PC-3 (cell line): Measurements from ENCODE around the gene SOWAHC.

ENCODE experiments used
- EZH2 ChIP-seq: fragments of 300-600 bp; sonication (generic); IDR thresholded peaks from one replicate; pipeline ENCODE4 v1.6.1; 2017; ENCODE audit warnings: antibody characterized with exemption, mild to moderate bottlenecking, low read length; ENCODE audit not compliant: unreplicated experiment
- EZH2phosphoT487 ChIP-seq: fragments of 300-600 bp; sonication (generic); IDR thresholded peaks from 2 replicates; pipeline ENCODE4 v1.6.1; 2018; ENCODE audit warnings: mild to moderate bottlenecking, antibody characterized with exemption, low read length, borderline replicate concordance
- TF ChIP-seq, protein P1 (sequence below): fragments of 300-600 bp; sonication (generic); conservative IDR thresholded peaks from 2 replicates; pipeline ENCODE4 v1.5.1; 2017; ENCODE audit warnings: antibody characterized with exemption, low read depth, mild to moderate bottlenecking, low read length

- TF ChIP-seq, protein P1, sequence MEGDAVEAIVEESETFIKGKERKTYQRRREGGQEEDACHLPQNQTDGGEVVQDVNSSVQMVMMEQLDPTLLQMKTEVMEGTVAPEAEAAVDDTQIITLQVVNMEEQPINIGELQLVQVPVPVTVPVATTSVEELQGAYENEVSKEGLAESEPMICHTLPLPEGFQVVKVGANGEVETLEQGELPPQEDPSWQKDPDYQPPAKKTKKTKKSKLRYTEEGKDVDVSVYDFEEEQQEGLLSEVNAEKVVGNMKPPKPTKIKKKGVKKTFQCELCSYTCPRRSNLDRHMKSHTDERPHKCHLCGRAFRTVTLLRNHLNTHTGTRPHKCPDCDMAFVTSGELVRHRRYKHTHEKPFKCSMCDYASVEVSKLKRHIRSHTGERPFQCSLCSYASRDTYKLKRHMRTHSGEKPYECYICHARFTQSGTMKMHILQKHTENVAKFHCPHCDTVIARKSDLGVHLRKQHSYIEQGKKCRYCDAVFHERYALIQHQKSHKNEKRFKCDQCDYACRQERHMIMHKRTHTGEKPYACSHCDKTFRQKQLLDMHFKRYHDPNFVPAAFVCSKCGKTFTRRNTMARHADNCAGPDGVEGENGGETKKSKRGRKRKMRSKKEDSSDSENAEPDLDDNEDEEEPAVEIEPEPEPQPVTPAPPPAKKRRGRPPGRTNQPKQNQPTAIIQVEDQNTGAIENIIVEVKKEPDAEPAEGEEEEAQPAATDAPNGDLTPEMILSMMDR = no peak
- TF ChIP-seq EZH2 (no peak), EZH2phosphoT487 (no peak)
Observed at GRCh38 chr2:109663721-109664120, 49.6 kb downstream of the SOWAHC start.
